ENCODE data around the gene LSM6. TPM values are rescaled to one million over a fixed set of nuclear protein-coding genes. Genes with fewer than 3 reads are reported as not detected.

LSM6 gene
- total RNA-seq, 1 donor from 2014 or later: 65.0 TPM

DNA sequence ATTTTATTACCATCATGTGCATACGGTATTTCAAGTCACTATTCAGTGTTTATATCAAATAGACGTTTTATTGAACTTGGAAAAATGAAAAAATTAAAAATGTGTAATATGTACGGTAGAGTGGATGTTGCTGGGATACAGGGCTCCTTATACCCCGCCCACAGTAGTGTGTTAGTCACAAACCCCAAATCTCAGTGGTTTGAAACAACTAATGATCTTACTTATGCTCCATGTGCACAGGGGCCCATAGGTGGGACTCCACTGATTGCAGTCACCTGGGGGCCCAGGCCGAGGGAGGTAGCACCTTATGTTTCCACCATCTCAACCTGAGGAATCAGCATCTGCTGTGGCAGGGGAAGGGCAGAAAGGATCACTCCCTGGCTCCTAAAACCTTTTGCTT lies 18.1 kb downstream of the LSM6 start:
- H3K9me3 Mint-ChIP-seq: no peaks in the 10 kb centered on the region
- no peak overlapping the region for H3K4me3 Mint-ChIP-seq
- peaks cover 15% of the 10 kb centered on the region for H3K36me3 Mint-ChIP-seq (ENCODE audit: low read depth)

DNA sequence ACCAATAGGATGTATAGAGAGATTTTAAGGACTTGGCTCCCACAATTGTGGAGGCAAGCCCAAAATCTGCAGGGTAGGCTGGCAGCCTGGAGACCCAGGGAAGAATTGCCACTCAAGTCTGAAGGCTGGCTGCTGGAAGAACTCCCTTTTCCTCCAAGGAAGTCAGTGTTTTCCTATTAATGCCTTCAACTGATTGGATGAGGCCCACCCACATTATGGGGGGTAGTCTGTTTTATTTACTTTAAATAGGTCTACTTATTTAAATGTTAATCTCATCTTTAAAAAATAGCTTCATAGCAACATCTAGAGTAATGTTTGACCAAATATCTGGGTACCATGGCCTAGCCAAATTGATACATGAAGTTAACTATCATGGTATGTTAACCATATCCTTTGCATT lies 18.7 kb downstream of the LSM6 start:
- Mint-ChIP-seq H3K27ac (no peak overlapping the region), H3K27me3 (ENCODE audit: insufficient read depth) (peaks cover 1% of the 10 kb centered on the region), H3K9me3 (no peaks in the 10 kb centered on the region), H3K36me3 (ENCODE audit: low read depth) (peaks cover 13% of the 10 kb centered on the region), H3K4me3 (no peak overlapping the region), H3K4me1 (ENCODE audit: low read depth) (no peaks in the 10 kb centered on the region)
- intact Hi-C loops (cut with micrococcal nuclease): no loop called here
- DNase-seq (ENCODE audit: low spot score): no peak

More for the DNA sequence above, 18.1 kb downstream of the LSM6 start:
- DNase-seq (ENCODE audit: low spot score): no peak
- H3K4me1 Mint-ChIP-seq (ENCODE audit: low read depth): no peaks in the 10 kb centered on the region
- no peak overlapping the region for H3K27ac Mint-ChIP-seq
- intact Hi-C loops (cut with micrococcal nuclease): no loop called here
- peaks cover 1% of the 10 kb centered on the region for H3K27me3 Mint-ChIP-seq (ENCODE audit: insufficient read depth)

DNA sequence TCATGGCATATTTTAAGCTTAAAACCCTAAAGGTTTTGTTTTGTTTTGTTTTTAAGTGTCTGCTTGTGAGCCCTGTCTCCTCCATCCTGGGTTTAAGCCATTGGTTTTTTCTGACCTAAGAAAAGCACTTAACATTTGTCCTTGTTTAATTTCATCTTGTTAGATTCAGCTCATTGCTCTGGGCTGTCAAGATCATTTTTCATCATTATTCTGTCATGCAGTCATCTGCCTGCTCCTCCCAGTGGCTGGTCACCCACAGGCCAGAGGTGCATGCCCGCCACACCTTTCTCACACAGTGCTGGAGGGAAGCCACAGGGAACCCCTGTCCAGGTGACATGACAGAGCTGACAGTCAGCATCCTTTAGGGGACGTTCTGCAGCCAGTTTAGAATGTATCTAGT lies 27.1 kb downstream of the LSM6 start:
- intact Hi-C loops (cut with micrococcal nuclease): no loop called here
- H3K4me1 Mint-ChIP-seq (ENCODE audit: low read depth): no peaks in the 10 kb centered on the region
- no peak overlapping the region for H3K27ac Mint-ChIP-seq
- no peak overlapping the region for H3K4me3 Mint-ChIP-seq
- no peaks in the 10 kb centered on the region for H3K9me3 Mint-ChIP-seq
- no peak for DNase-seq (ENCODE audit: low spot score)
- H3K27me3 Mint-ChIP-seq (ENCODE audit: insufficient read depth): peaks cover 2% of the 10 kb centered on the region
- no peaks in the 10 kb centered on the region for H3K36me3 Mint-ChIP-seq (ENCODE audit: low read depth)

DNA sequence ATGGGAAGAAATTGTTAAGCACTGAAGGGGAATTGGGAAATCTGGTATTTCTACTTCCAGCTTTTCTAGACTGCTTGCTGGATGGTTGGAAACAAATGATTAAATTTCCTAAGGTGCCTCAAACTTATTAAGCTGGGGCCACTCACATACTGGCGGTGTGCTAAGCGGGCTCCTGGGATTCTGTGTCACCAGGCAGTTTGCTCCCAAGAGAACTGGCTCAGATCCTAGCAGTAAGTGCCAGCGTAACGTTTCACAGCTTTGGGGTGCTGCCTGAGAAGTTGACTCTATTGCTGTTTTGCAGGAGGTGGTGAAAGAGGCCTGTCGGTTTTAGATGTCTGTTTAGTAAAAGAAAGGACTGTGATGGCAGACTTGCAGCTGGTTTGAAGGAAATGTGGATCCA lies 31.9 kb downstream of the LSM6 start:
- DNase-seq (ENCODE audit: low spot score): no peak
- Mint-ChIP-seq H3K9me3 (no peaks in the 10 kb centered on the region), H3K4me1 (ENCODE audit: low read depth) (no peaks in the 10 kb centered on the region), H3K4me3 (no peak overlapping the region), H3K36me3 (ENCODE audit: low read depth) (no peaks in the 10 kb centered on the region), H3K27me3 (ENCODE audit: insufficient read depth) (peaks cover 2% of the 10 kb centered on the region), H3K27ac (no peak overlapping the region)
- intact Hi-C loops (cut with micrococcal nuclease): no loop called here

DNA sequence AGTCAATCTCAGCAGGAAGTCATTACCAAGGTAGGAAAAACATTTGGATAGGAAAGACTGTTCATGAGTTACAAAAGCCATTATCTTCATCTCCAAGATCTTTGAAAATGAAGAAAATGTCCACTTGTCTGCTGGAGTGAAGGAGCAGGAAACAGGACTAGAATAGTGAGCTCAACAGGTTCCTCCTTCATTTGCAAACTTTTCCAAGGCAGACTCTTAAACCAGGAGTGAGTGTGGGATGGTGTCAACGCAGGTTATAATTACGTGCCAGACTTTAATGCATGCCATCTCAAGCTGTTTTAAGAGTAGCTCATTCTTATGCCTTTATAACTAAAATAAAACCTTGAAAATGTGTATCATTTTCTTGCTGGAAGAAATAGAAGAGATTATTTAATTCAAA lies 35.4 kb downstream of the LSM6 start:
- DNase-seq (ENCODE audit: low spot score): no peak
- Mint-ChIP-seq H3K4me3 (no peak overlapping the region), H3K9me3 (no peaks in the 10 kb centered on the region), H3K27me3 (ENCODE audit: insufficient read depth) (no peaks in the 10 kb centered on the region), H3K4me1 (ENCODE audit: low read depth) (no peaks in the 10 kb centered on the region), H3K27ac (no peak overlapping the region), H3K36me3 (ENCODE audit: low read depth) (no peaks in the 10 kb centered on the region)
- intact Hi-C loops (cut with micrococcal nuclease): no loop called here

DNA sequence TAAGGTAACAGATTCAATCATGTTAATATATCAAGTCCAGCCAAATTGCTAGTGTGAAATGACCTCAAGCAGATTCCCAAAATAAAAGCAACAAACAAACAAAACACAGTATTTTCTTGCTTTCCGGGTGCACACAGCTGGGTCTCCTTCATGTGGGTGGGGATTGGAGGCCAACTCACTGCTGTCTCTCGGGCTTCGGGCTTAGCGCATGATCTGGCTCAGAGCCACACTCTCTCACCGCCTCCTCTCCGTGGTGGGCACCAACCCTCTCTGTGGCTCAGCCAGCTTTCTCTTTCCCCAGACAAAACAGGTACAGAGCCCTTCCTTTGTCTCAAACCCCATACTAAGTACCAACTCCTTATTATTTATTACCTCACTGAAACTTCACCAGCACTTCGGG lies 35.9 kb downstream of the LSM6 start:
- DNase-seq (ENCODE audit: low spot score): no peak
- Mint-ChIP-seq H3K4me3 (no peak overlapping the region), H3K4me1 (ENCODE audit: low read depth) (no peaks in the 10 kb centered on the region), H3K27me3 (ENCODE audit: insufficient read depth) (peaks cover 2% of the 10 kb centered on the region), H3K36me3 (ENCODE audit: low read depth) (no peaks in the 10 kb centered on the region), H3K9me3 (no peaks in the 10 kb centered on the region), H3K27ac (no peak overlapping the region)
- intact Hi-C loops (cut with micrococcal nuclease): no loop called here

DNA sequence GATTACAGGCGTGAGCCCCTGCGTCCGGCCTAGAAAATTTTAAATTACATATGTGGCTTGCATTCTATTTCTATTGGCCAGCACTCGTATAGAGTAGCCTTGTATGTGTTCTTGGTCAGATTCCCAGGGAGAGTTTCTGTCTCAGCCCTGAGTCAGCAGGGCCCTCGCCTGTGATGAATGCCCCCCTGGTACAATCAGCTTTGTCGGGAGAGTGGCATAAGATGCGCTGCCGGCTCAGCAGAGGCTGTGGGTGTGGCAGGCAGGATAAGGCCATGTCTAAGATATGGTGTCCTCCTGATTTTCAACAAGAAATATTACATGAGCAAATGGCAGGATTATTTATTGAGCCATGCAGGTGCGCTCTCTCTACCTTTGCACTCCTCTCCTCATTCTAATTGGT lies 37.3 kb downstream of the LSM6 start:
- no peak for DNase-seq (ENCODE audit: low spot score)
- intact Hi-C loops (cut with micrococcal nuclease): no loop called here

DNA sequence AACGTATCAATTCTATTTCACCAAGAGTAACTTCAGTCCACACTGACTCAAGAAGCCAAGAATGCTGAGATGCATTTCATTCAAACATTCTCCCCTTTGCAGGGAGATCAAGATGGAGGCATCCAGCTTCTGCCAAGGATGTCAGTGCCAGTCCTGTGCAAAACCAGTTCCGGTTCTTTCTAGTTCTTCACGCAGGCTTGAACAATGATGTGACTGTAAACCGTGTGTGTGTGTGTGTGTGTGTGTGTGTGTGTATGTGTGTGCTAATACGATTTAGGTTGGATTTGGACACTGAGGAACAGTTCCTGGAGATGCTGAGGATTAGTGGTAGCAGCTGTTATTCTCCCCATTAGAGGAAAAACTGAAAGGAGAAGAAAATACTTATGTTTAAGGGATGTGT lies 38.7 kb downstream of the LSM6 start, which contains the start of gene REELD1:
Gene REELD1, plus strand, starts transcription at position 301 of the 400 bp plus-strand sequence. CDS start 2,415 bp downstream, outside the sequence.
- Mint-ChIP-seq H3K36me3 (ENCODE audit: low read depth) (no peaks in the 10 kb centered on the region), H3K4me3 (no peak within 1 kb of the TSS), H3K9me3 (no peaks in the 10 kb centered on the region), H3K27me3 (ENCODE audit: insufficient read depth) (peaks cover 2% of the 10 kb centered on the region), H3K27ac (no peak within 1 kb of the TSS), H3K4me1 (ENCODE audit: low read depth) (no peaks in the 10 kb centered on the region)
- intact Hi-C loops (cut with micrococcal nuclease): no loop called here
- no peak for DNase-seq (ENCODE audit: low spot score)

More for the DNA sequence above, 37.3 kb downstream of the LSM6 start:
- H3K27me3 Mint-ChIP-seq (ENCODE audit: insufficient read depth): peaks cover 2% of the 10 kb centered on the region
- H3K4me1 Mint-ChIP-seq (ENCODE audit: low read depth): no peaks in the 10 kb centered on the region
- no peaks in the 10 kb centered on the region for H3K9me3 Mint-ChIP-seq
- no peak overlapping the region for H3K27ac Mint-ChIP-seq
- no peak overlapping the region for H3K4me3 Mint-ChIP-seq
- H3K36me3 Mint-ChIP-seq (ENCODE audit: low read depth): no peaks in the 10 kb centered on the region

DNA sequence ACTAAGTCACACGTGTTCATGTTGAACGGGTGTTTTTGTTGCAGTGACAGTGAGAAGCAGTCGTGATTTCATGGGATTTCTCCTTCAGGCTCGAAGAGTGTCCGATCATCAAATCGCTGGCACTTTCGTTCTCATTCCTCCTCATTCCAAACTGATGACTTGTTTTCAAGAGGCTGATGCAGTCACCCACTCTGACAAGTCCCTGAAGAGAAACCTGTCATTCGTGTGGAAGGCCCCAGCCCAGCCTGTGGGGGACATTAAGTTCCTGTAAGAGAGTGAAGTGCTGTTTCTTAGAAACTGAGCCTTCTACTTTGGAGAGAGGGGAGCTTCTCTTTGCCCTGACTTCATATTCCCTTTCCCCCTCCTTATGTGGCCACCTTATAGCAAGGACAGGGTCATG lies 46.8 kb downstream of the LSM6 start:
- H3K4me3 Mint-ChIP-seq: no peak overlapping the region
- H3K9me3 Mint-ChIP-seq: no peaks in the 10 kb centered on the region
- no peak for DNase-seq (ENCODE audit: low spot score)
- intact Hi-C loops (cut with micrococcal nuclease): no loop called here
- H3K36me3 Mint-ChIP-seq (ENCODE audit: low read depth): no peaks in the 10 kb centered on the region
- H3K27me3 Mint-ChIP-seq (ENCODE audit: insufficient read depth): peaks cover 8% of the 10 kb centered on the region
- H3K4me1 Mint-ChIP-seq (ENCODE audit: low read depth): no peaks in the 10 kb centered on the region
- H3K27ac Mint-ChIP-seq: no peak overlapping the region

DNA sequence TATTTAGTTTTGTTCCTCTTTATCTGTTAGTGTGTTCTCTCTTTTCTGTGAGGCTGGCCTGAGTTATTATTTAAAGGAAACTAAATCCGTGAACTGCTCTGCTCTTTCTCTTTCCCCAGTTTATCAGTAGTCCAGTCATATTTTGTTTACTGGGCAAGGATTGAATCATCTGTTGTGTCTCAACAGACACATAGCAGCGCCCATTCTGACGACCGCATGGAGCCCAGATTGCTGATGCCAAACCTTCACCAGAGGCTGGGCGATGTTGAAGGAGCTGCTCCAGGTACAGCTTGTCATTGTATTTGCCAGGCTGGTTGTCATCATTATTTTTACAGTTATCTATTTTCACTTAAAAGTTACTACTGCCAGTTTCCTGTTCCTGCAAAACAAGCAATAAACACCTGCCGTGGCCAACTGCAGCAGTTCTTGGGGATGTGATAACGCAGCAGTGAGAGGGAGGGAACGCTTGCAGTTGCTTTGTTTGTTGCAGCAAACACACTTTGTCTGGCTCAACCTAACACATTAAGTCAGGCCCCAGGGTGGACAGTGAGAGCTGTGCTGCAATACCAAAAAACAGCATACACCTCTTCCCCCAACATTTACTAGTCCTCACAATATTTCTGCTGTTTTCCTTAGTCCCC lies 48.9 kb downstream of the LSM6 start:
- no peaks in the 10 kb centered on the region for H3K36me3 Mint-ChIP-seq (ENCODE audit: low read depth)
- DNase-seq (ENCODE audit: low spot score): no peak
- no peaks in the 10 kb centered on the region for H3K9me3 Mint-ChIP-seq
- intact Hi-C loops (cut with micrococcal nuclease): no loop called here
- peaks cover 10% of the 10 kb centered on the region for H3K27me3 Mint-ChIP-seq (ENCODE audit: insufficient read depth)
- H3K4me3 Mint-ChIP-seq: no peak overlapping the region
- H3K4me1 Mint-ChIP-seq (ENCODE audit: low read depth): no peaks in the 10 kb centered on the region
- H3K27ac Mint-ChIP-seq: no peak overlapping the region

DNA sequence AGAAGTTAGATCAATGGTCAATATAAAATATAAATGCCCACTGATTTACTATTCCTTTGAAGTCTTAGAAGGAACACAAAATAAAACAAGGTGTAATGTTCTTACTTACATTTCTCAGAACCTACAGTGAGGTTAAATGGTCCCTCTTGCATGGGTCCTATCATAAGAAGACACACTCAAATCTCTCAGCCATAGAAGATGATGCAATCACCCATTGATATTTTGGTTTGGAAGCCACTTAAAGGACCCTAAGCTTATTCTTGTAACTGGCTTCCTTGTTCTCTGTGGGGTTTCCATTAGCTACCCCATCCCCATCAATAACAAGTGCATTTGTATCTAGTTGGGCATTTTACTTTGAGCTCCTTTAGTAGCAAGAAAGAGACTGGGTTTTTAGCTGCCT lies 53.9 kb downstream of the LSM6 start:
- Mint-ChIP-seq H3K4me3 (no peak overlapping the region), H3K27me3 (ENCODE audit: insufficient read depth) (peaks cover 10% of the 10 kb centered on the region), H3K27ac (no peak overlapping the region), H3K36me3 (ENCODE audit: low read depth) (no peaks in the 10 kb centered on the region), H3K4me1 (ENCODE audit: low read depth) (no peaks in the 10 kb centered on the region), H3K9me3 (no peaks in the 10 kb centered on the region)
- intact Hi-C loops (cut with micrococcal nuclease): no loop called here
- no peak for DNase-seq (ENCODE audit: low spot score)

DNA sequence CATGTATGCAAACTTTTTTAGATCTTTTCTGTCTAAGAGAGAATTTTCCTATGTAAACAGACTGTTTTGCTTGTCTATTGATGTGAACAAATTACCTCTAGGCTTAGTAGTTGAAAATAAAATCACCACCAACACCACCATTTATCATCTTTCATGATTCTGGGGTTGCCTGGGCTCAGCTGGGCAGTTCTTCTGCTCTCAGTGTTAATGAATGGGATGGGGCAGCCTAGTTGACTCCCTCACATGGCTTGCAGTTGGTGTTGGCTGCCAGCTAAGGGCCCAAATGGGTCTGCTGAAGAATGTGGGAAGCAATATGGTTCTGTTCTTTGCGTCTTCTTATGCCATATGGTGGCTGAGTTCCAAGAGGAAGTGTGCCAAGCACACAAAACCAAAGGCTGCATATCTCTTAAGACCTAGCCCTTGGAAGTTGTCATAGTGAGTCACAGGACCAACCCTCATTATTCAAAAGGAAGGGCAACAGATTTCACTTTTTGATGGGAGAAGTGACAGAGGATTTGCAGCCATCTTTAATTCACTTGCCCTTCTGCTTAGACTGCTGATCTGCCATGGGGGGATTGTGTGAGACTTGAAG lies 56.7 kb downstream of the LSM6 start:
- Mint-ChIP-seq H3K4me3 (no peak overlapping the region), H3K36me3 (ENCODE audit: low read depth) (no peaks in the 10 kb centered on the region)

DNA sequence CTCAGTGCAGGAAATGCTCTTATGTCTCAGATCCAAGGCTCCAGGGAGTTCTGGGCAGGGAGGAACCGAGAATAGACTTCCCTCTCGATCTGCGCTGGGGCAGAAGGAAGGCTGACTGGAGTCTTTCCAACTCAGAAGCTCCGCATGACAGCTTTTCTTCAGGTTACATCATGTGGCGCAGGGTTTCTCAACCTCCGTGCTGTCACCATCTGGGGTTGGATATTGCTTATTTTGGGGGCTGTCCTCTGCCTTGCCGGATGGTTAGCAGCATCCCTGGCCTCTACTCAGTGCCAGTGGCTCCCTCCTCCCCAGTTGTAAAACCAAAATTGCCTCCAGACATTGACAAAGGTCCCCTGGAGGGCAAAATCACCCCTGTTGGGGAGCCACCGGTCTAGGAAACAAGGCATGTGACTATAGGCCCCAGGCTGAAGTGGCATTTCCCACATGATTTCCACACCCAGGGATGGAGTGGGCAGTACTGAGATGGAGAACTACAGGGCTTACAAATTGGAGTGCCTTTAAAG lies 60.2 kb downstream of the LSM6 start:
- no peaks in the 10 kb centered on the region for H3K9me3 Mint-ChIP-seq
- intact Hi-C loops (cut with micrococcal nuclease): no loop called here
- no peaks in the 10 kb centered on the region for H3K36me3 Mint-ChIP-seq (ENCODE audit: low read depth)
- no peak for DNase-seq (ENCODE audit: low spot score)
- H3K27me3 Mint-ChIP-seq (ENCODE audit: insufficient read depth): peaks cover 5% of the 10 kb centered on the region
- no peak overlapping the region for H3K27ac Mint-ChIP-seq
- no peak overlapping the region for H3K4me3 Mint-ChIP-seq
- H3K4me1 Mint-ChIP-seq (ENCODE audit: low read depth): no peaks in the 10 kb centered on the region

More for the DNA sequence above, 56.7 kb downstream of the LSM6 start:
- Mint-ChIP-seq H3K4me1 (ENCODE audit: low read depth) (no peaks in the 10 kb centered on the region), H3K27ac (no peak overlapping the region), H3K9me3 (no peaks in the 10 kb centered on the region), H3K27me3 (ENCODE audit: insufficient read depth) (peaks cover 2% of the 10 kb centered on the region)
- intact Hi-C loops (cut with micrococcal nuclease): no loop called here
- DNase-seq (ENCODE audit: low spot score): no peak

Data from activated T-helper 1 cell treated with anti-CD3 and anti-CD28 coated beads, Interleukin-12 subunit alpha, Interleukin-12 subunit beta, Interleukin-2, Interleukin-4 antibody, amounts not matched to agents 30 ng/mL and 10 ng/mL and 1 ng/mL, durations not matched to agents 14 hours and 24 hours and 36 hours (primary cell).